H1 (cell line): Measurements from ENCODE around the gene LRRC45. TPM values are rescaled to one million over a fixed set of nuclear protein-coding genes. Genes with fewer than 3 reads are reported as not detected.

Source experiments
- CTCF ChIA-PET: fragments of 300-600 bp; sonication (Branson Sonifier 250); formaldehyde crosslinking; loops from one replicate; lab custom pipeline; 2021; ENCODE audit not compliant: partially characterized antibody; lab: Charles Lee
- POLR2A ChIA-PET: fragments of 300-600 bp; sonication (Branson Sonifier 250); formaldehyde crosslinking; loops from one replicate; lab custom pipeline; 2021; ENCODE audit warnings: inconsistent platforms; ENCODE audit not compliant: partially characterized antibody; lab: Charles Lee
- DNase-seq, 2 experiments: peaks; one replicate each; pipeline versions ENCODE4 v3.0.0 to v3.0.0-alpha.2; 2010 to 2022; ENCODE audit warnings: low spot score in 2 of 2, low read depth in 1 of 2, mixed read lengths in 1 of 2
- FAIRE-seq: peaks from 2 replicates; lab custom pipeline; 2011; peaks lifted over from hg19 to GRCh38; lab: Jason Lieb, UNC
- H2AFZ ChIP-seq: 2 replicates; pipeline ENCODE4 v1.8.1; 2012; ENCODE audit warnings: low read length, inconsistent platforms
- H2AK5ac ChIP-seq: 2 replicates; pipeline ENCODE4 v1.6.1; 2013; ENCODE audit warnings: low read depth, low read length
- H2BK120ac ChIP-seq: replicated peaks from 2 replicates; pipeline ENCODE3; 2013; ENCODE audit warnings: low read depth, low read length, inconsistent platforms
- H2BK12ac ChIP-seq: 2 replicates; pipeline ENCODE4 v1.6.1; 2013; ENCODE audit warnings: low read depth, low read length
- H2BK15ac ChIP-seq: 2 replicates; pipeline ENCODE4 v1.6.1; 2013; ENCODE audit warnings: low read length
- H2BK20ac ChIP-seq: 2 replicates; pipeline ENCODE4 v1.6.1; 2013; ENCODE audit warnings: low read length
- H2BK5ac ChIP-seq: 2 replicates; pipeline ENCODE4 v1.6.1; 2013; ENCODE audit warnings: low read depth, low read length
- H3K14ac ChIP-seq: 2 replicates; pipeline ENCODE4 v1.6.1; 2013; ENCODE audit warnings: inconsistent platforms; ENCODE audit not compliant: insufficient read length
- H3K18ac ChIP-seq: 2 replicates; pipeline ENCODE4 v1.6.1; 2013; ENCODE audit warnings: low read length; ENCODE audit errors: extremely low read depth
- H3K23ac ChIP-seq: 2 replicates; pipeline ENCODE4 v1.6.1; 2013; ENCODE audit warnings: inconsistent platforms; ENCODE audit not compliant: insufficient read length
- H3K23me2 ChIP-seq: 2 replicates; pipeline ENCODE4 v1.6.1; 2013; ENCODE audit warnings: low read depth, low read length
- H3K27ac ChIP-seq: 2 replicates; pipeline ENCODE4 v1.6.1; 2011; ENCODE audit warnings: low read depth, low read length, inconsistent platforms
- H3K27me3 ChIP-seq, 4 experiments: replicated peaks in 1 of 4; 1 replicate in 1 of 4; 2 replicates in 3 of 4; pipeline versions ENCODE4 v1.6.1 to v1.8.1; 2011 to 2013; ENCODE audit warnings: low read length in 3 of 4, mild to moderate bottlenecking in 3 of 4, inconsistent platforms in 2 of 4, mixed read lengths in 2 of 4, moderate library complexity in 1 of 4; ENCODE audit not compliant: control insufficient read depth in 3 of 4, insufficient read depth in 3 of 4; ENCODE audit errors: extremely low read depth in 1 of 4
- H3K36me3 ChIP-seq, 4 experiments: 2 replicates each; pipeline versions ENCODE4 v1.6.1 to v1.8.1; 2011 to 2013; ENCODE audit warnings: mild to moderate bottlenecking in 4 of 4, low read length in 3 of 4, moderate library complexity in 2 of 4, control low read depth in 1 of 4, inconsistent platforms in 1 of 4; ENCODE audit not compliant: insufficient read depth in 4 of 4, control insufficient read depth in 2 of 4
- H3K4ac ChIP-seq: replicated peaks from 2 replicates; pipeline ENCODE3; 2013; ENCODE audit warnings: low read length, low read depth, mixed read lengths, inconsistent platforms; ENCODE audit not compliant: insufficient read length
- H3K4me1 ChIP-seq, 4 experiments: replicated peaks in 1 of 4; 1 replicate in 1 of 4; 2 replicates in 3 of 4; pipeline versions ENCODE4 v1.6.1 to v1.8.1; 2011 to 2013; ENCODE audit warnings: low read length in 3 of 4, inconsistent platforms in 2 of 4, mixed read lengths in 1 of 4; ENCODE audit not compliant: insufficient read depth in 4 of 4, control insufficient read depth in 3 of 4
- H3K4me2 ChIP-seq, 2 experiments: 2 replicates each; pipeline versions ENCODE4 v1.6.1 to v1.8.1; 2011 to 2013; ENCODE audit warnings: low read depth in 2 of 2, low read length in 2 of 2, control low read depth in 1 of 2, inconsistent platforms in 1 of 2, mild to moderate bottlenecking in 1 of 2; ENCODE audit not compliant: insufficient read depth in 1 of 2
- H3K4me3 ChIP-seq, 4 experiments: fragments of 200-600, 300-600 bp in 1 of 4; sonication (generic), shearing (Covaris generic), sonication (Bioruptor Twin) in 1 of 4; 2 replicates each; pipeline versions ENCODE4 v1.5.1 to v1.8.1; 2011 to 2016; ENCODE audit warnings: low read length in 4 of 4, low read depth in 3 of 4, control low read depth in 2 of 4, inconsistent platforms in 2 of 4, mild to moderate bottlenecking in 2 of 4, mixed read lengths in 1 of 4, moderate library complexity in 1 of 4; ENCODE audit not compliant: insufficient read depth in 2 of 4; ENCODE audit errors: extremely low read depth in 1 of 4
- H3K56ac ChIP-seq: replicated peaks from 2 replicates; pipeline ENCODE3; 2013; ENCODE audit warnings: low read depth, mild to moderate bottlenecking, mixed read lengths, low read length, inconsistent platforms; ENCODE audit not compliant: insufficient read length
- H3K79me1 ChIP-seq: 2 replicates; pipeline ENCODE4 v1.6.1; 2013; ENCODE audit warnings: low read depth, low read length, control low read depth
- H3K79me2 ChIP-seq, 2 experiments: 2 replicates each; pipeline versions ENCODE4 v1.6.1 to v1.8.1; 2012 to 2013; ENCODE audit warnings: low read length in 2 of 2, mild to moderate bottlenecking in 2 of 2, inconsistent platforms in 1 of 2; ENCODE audit not compliant: insufficient read depth in 2 of 2, control insufficient read depth in 1 of 2
- H3K9ac ChIP-seq, 4 experiments: replicated peaks in 1 of 4; 1 replicate in 1 of 4; 2 replicates in 3 of 4; pipeline versions ENCODE4 v1.6.1 to v1.8.1; 2011 to 2013; ENCODE audit warnings: low read depth in 3 of 4, low read length in 3 of 4, control low read depth in 2 of 4, mild to moderate bottlenecking in 2 of 4, moderate library complexity in 2 of 4, inconsistent platforms in 1 of 4; ENCODE audit errors: extremely low read depth in 1 of 4
- H3K9me3 ChIP-seq, 2 experiments: 2 replicates each; pipeline versions ENCODE4 v1.6.1 to v1.8.1; 2012 to 2013; ENCODE audit warnings: mild to moderate bottlenecking in 2 of 2, moderate library complexity in 2 of 2, control low read depth in 1 of 2, inconsistent platforms in 1 of 2, low read depth in 1 of 2, low read length in 1 of 2, mixed read lengths in 1 of 2; ENCODE audit not compliant: insufficient read depth in 2 of 2
- H4K20me1 ChIP-seq, 2 experiments: replicated peaks in 1 of 2; 2 replicates each; pipeline versions ENCODE3 to v1.8.1; 2011 to 2013; ENCODE audit warnings: inconsistent platforms in 2 of 2, low read length in 2 of 2, mild to moderate bottlenecking in 1 of 2; ENCODE audit not compliant: insufficient read depth in 2 of 2, control insufficient read depth in 1 of 2
- H4K5ac ChIP-seq: 2 replicates; pipeline ENCODE4 v1.6.1; 2013; ENCODE audit warnings: low read length, low read depth, mixed read lengths, inconsistent platforms; ENCODE audit not compliant: insufficient read length
- H4K8ac ChIP-seq: 2 replicates; pipeline ENCODE4 v1.8.0; 2013; ENCODE audit warnings: mild to moderate bottlenecking, moderate library complexity, low read length, inconsistent platforms; ENCODE audit not compliant: insufficient read depth; ENCODE audit errors: extremely low read depth
- H4K91ac ChIP-seq: replicated peaks from 2 replicates; pipeline ENCODE3; 2013; ENCODE audit warnings: low read length, mixed read lengths, inconsistent platforms; ENCODE audit not compliant: insufficient read length
- CBX5 ChIP-seq: fragments of 300-800, 300-1000 bp; sonication (generic); IDR thresholded peaks from 2 replicates; pipeline ENCODE4 v1.7.1; 2016; ENCODE audit warnings: antibody characterized with exemption, low read length, low read depth
- CEBPB ChIP-seq: IDR thresholded peaks from 2 replicates; pipeline ENCODE4 v1.6.1; 2012; ENCODE audit warnings: low read depth, low read length
- CREB1 ChIP-seq: IDR thresholded peaks from 2 replicates; pipeline ENCODE4 v1.6.1; 2012; ENCODE audit warnings: inconsistent platforms
- EP300 ChIP-seq, 2 experiments: IDR thresholded peaks; 1 replicate in 1 of 2; 2 replicates in 1 of 2; pipeline ENCODE4 v1.6.1; 2011 to 2012; ENCODE audit warnings: low read depth in 2 of 2, low read length in 2 of 2, mild to moderate bottlenecking in 2 of 2, borderline replicate concordance in 1 of 2, inconsistent platforms in 1 of 2, moderate library complexity in 1 of 2
- MAFK ChIP-seq: IDR thresholded peaks from 2 replicates; pipeline ENCODE4 v1.6.1; 2012; ENCODE audit warnings: low read depth, mild to moderate bottlenecking, improper control_type of control experiment, low read length
- MAX ChIP-seq: IDR thresholded peaks from 2 replicates; pipeline ENCODE4 v1.6.1; 2012; ENCODE audit warnings: inconsistent platforms
- RBBP5 ChIP-seq: IDR thresholded peaks from 2 replicates; pipeline ENCODE4 v1.7.1; 2012; ENCODE audit warnings: low read depth, mild to moderate bottlenecking, inconsistent platforms, low read length, moderate library complexity, borderline replicate concordance
- RFX5 ChIP-seq: IDR thresholded peaks from 2 replicates; pipeline ENCODE4 v1.6.1; 2011; ENCODE audit warnings: low read depth, low read length, improper control_type of control experiment, borderline replicate concordance
- SIN3A ChIP-seq, 2 experiments: IDR thresholded peaks in 1 of 2; conservative IDR thresholded peaks in 1 of 2; 2 replicates each; pipeline ENCODE4 v1.6.1; 2011 to 2012; ENCODE audit warnings: low read length in 2 of 2, improper control_type of control experiment in 1 of 2, low read depth in 1 of 2, mild to moderate bottlenecking in 1 of 2
- SIX5 ChIP-seq: IDR thresholded peaks from 2 replicates; pipeline ENCODE4 v1.6.1; 2011; ENCODE audit warnings: mild to moderate bottlenecking, low read depth, low read length
- TAF1 ChIP-seq: IDR thresholded peaks from 2 replicates; pipeline ENCODE4 v1.6.1; 2011; ENCODE audit warnings: mild to moderate bottlenecking, low read depth, low read length
- TCF12 ChIP-seq: IDR thresholded peaks from 2 replicates; pipeline ENCODE4 v1.6.1; 2011; ENCODE audit warnings: low read depth, mild to moderate bottlenecking, low read length
- WGBS, 2 experiments: shearing (Covaris generic) in 1 of 2; methylation state at CpG; one replicate each; pipeline versions ENCODE4 v1.1.6 to v1.1.7; 2013 to 2015; ENCODE audit warnings: low lambda C conversion rate in 2 of 2, mixed read lengths in 2 of 2, inconsistent platforms in 1 of 2, low coverage in 1 of 2, missing lambda C conversion rate in 1 of 2; ENCODE audit not compliant: insufficient replicate concordance in 2 of 2, insufficient coverage in 1 of 2, insufficient read length in 1 of 2; ENCODE audit errors: extremely low coverage in 1 of 2, missing lambda C conversion rate in 1 of 2; 5-methylcytosine and 5-hydroxymethylcytosine counted together
- polyA plus RNA-seq, 7 experiments: library from polyadenylated mRNA; depleted of rRNA in 3 of 7; stranded (reverse) in 5 of 7; unstranded in 2 of 7; fragments of >200 nt in 5 of 7; fragments of 200-250 nt in 2 of 7; gene quantifications; 1 replicate in 5 of 7; 2 replicates in 1 of 7; 4 replicates in 1 of 7; pipeline versions ENCODE4 v1.2.1 to v1.2.3, GENCODE V29; 2011 to 2013; ENCODE audit warnings: missing spikeins in 2 of 7, mixed read lengths in 2 of 7
- total RNA-seq: library from RNA; stranded (reverse); fragmentation: NEBNext Ultra II Directional; extraction: Animal tissue kit (Norgen Biotek cat#: 25700); gene quantifications from 2 replicates; pipeline ENCODE4 v1.2.1, GENCODE V29; 2021

The LRRC45 gene
- total and polyA plus RNA-seq, 2 of the 8 experiments (the other 6 are each of a cell fraction or from before 2014, with no cell fraction given) = 11.5 to 29.0 TPM

- FAIRE-seq (no peak), DNase-seq (no peak)
- no peak overlapping the region for H2AFZ ChIP-seq
- peaks cover 4% of the 10 kb centered on the region; the same call in 1 of the 2 replicates for H3K23me2 ChIP-seq
- no peaks in the 10 kb centered on the region for H3K9me3 ChIP-seq
- H3K14ac ChIP-seq = no peak overlapping the region
- peaks cover 0 to 6% (median 4%) of the 10 kb centered on the region in 4 experiments; a peak in 4 of 7 replicates for H3K4me1 ChIP-seq
- peaks cover 12 to 35% (median 30%) of the 10 kb centered on the region in 4 experiments; a peak in 6 of 8 replicates for H3K36me3 ChIP-seq
- H3K23ac ChIP-seq = no peak overlapping the region
- H3K4ac ChIP-seq = no peak overlapping the region
- no peak overlapping the region for H2BK5ac ChIP-seq
- no peak overlapping the region for H4K8ac ChIP-seq
- no peak overlapping the region for H4K91ac ChIP-seq
- no peaks in the 10 kb centered on the region for H3K79me2 ChIP-seq
- H3K79me1 ChIP-seq = peaks cover 5% of the 10 kb centered on the region; the same call in 1 of the 2 replicates
- H2BK120ac ChIP-seq = no peak overlapping the region
- 96% methylated on average over 10 of the region's 16 CpGs; no CpG with 5 or more reads in 1 of the 2 experiments for WGBS, 2 experiments
- no peak overlapping the region for H2BK15ac ChIP-seq
- no peak overlapping the region for H3K27ac ChIP-seq
- no peak overlapping the region for H3K4me3 ChIP-seq
- no peak overlapping the region for H2AK5ac ChIP-seq
- no peak overlapping the region for H3K56ac ChIP-seq
- no peak overlapping the region for H3K4me2 ChIP-seq
- ChIA-PET POLR2A (interaction anchor here (0.8 to 16.2 kb wide), 16 partner anchors 5 to 351 kb away, joined by 3 to 161 read pairs (median 6); partner anchors contain the start of genes DUS1L, GPS1, RAC3 and RFNG), CTCF (interaction anchor here (0.9 to 1.7 kb wide), 9 partner anchors 8 to 92 kb away, joined by 3 to 8 read pairs (median 4); partner anchors contain the start of genes DCXR, GPS1 and RFNG)
- no peak overlapping the region for H3K18ac ChIP-seq
- peaks cover 0 to 21% of the 10 kb centered on the region in 2 experiments for H4K20me1 ChIP-seq
- H3K27me3 ChIP-seq = no peaks in the 10 kb centered on the region
- no peak overlapping the region for H4K5ac ChIP-seq
- no peak overlapping the region; a peak in 1 of 7 replicates for H3K9ac ChIP-seq
- H2BK20ac ChIP-seq = no peak overlapping the region
- no peak overlapping the region for H2BK12ac ChIP-seq
- no peak for TF ChIP-seq CREB1
- no peak for TF ChIP-seq SIN3A (conservative IDR thresholded peaks at IDR 0.05 in 1 of 2, IDR thresholded peaks at IDR 0.05 in 1 of 2; ENCODE audit: low read depth in 1 of 2, low read length in 2 of 2)
- TF ChIP-seq RBBP5 = no peak
- TF ChIP-seq MAFK = no peak
- no peak for TF ChIP-seq RFX5
- no peak for TF ChIP-seq SIX5
- TF ChIP-seq EP300 (IDR thresholded peaks at IDR 0.05; ENCODE audit: borderline replicate concordance in 1 of 2, low read depth in 2 of 2, low read length in 2 of 2) = no peak
- TF ChIP-seq CEBPB = no peak
- no peak for TF ChIP-seq CBX5
- no peak for TF ChIP-seq TCF12
- TF ChIP-seq TAF1 = no peak
- TF ChIP-seq MAX = no peak
Observed at GRCh38 chr17:82060001-82060380, 36.9 kb downstream of the LRRC45 start.
